HCT116 (cell line): ENCODE data around the gene KRTAP22-2. TPM values are rescaled to one million over a fixed set of nuclear protein-coding genes. Genes with fewer than 3 reads are reported as not detected.

ENCODE experiments used
- ATAC-seq: fragments of 200-7000 bp; cut with Tn5 transposase; 2 replicates; pipeline ENCODE4 v1.9.1; 2020; ENCODE audit warnings: mild to moderate bottlenecking, moderate library complexity
- BruUV-seq: library from RNA; stranded (reverse); fragments of 400-500 nt; replicated peaks from 2 replicates; lab custom pipeline; 2021; lab: Mats Ljungman, UMichigan
- CTCF ChIA-PET: fragments of 300-600 bp; sonication (Branson Sonifier 250); formaldehyde crosslinking; loops from one replicate; lab custom pipeline; 2021; ENCODE audit warnings: antibody characterized with exemption; lab: Charles Lee
- POLR2A ChIA-PET: fragments of 300-600, 350-600 bp; sonication (Branson Sonifier 250); formaldehyde crosslinking; loops from one replicate; lab custom pipeline; 2021; ENCODE audit warnings: antibody characterized with exemption; lab: Charles Lee
- RAD21 ChIA-PET, 2 experiments: fragments of 300-600 bp; sonication (Branson Sonifier 250); formaldehyde crosslinking; loops; one replicate each; lab custom pipeline; 2023; ENCODE audit warnings: low total read pairs in 2 of 2; ENCODE audit not compliant: uncharacterized antibody in 2 of 2, unreplicated experiment in 2 of 2, low non-redundant PET in 1 of 2; lab: Charles Lee
- DNase-seq: peaks from one replicate; pipeline ENCODE4 v3.0.0-alpha.2; 2010; ENCODE audit warnings: low read depth, low spot score
- H2AFZ ChIP-seq: fragments of 200-600 bp; shearing (Covaris generic), sonication (generic); 2 replicates; pipeline ENCODE4 v1.6.1; 2017; ENCODE audit warnings: low read depth, mixed run types, mixed read lengths, antibody characterized with exemption, low read length; ENCODE audit not compliant: poor library complexity, severe bottlenecking
- H3K27ac ChIP-seq: 2 replicates; pipeline ENCODE4 v1.5.1; 2012; ENCODE audit warnings: low read depth, low read length
- H3K27me3 ChIP-seq: fragments of 200-600 bp; sonication (generic); 2 replicates; pipeline ENCODE4 v1.6.1; 2016; ENCODE audit warnings: mixed run types, low read length, mixed read lengths; ENCODE audit not compliant: insufficient read depth
- H3K36me3 ChIP-seq, 2 experiments: fragments of 200-500 bp in 1 of 2; fragments of 200-600 bp in 1 of 2; sonication (Bioruptor generic) in 1 of 2; sonication (generic) in 1 of 2; 2 replicates each; pipeline versions ENCODE4 v1.5.1 to v1.6.1; 2014 to 2016; ENCODE audit warnings: low read length in 2 of 2, inconsistent platforms in 1 of 2, mixed read lengths in 1 of 2, mixed run types in 1 of 2; ENCODE audit not compliant: insufficient read depth in 2 of 2, control insufficient read depth in 1 of 2
- H3K4me1 ChIP-seq, 2 experiments: fragments of 200-600 bp in 1 of 2; sonication (generic) in 1 of 2; 2 replicates each; pipeline versions ENCODE4 v1.5.1 to v1.6.1; 2012 to 2017; ENCODE audit warnings: low read length in 2 of 2, inconsistent platforms in 1 of 2, mild to moderate bottlenecking in 1 of 2, mixed read lengths in 1 of 2, mixed run types in 1 of 2, moderate library complexity in 1 of 2; ENCODE audit not compliant: insufficient read depth in 2 of 2, control insufficient read depth in 1 of 2
- H3K4me2 ChIP-seq: fragments of 200-600 bp; sonication (generic); 2 replicates; pipeline ENCODE4 v1.6.1; 2017; ENCODE audit warnings: mixed run types, low read length, mixed read lengths
- H3K4me3 ChIP-seq, 2 experiments: fragments of 200-600 bp in 1 of 2; sonication (generic) in 1 of 2; replicated peaks in 1 of 2; 2 replicates each; pipeline ENCODE4 v1.5.1; 2011 to 2016; ENCODE audit warnings: low read length in 2 of 2, control low read depth in 1 of 2, low read depth in 1 of 2, mild to moderate bottlenecking in 1 of 2, mixed read lengths in 1 of 2, mixed run types in 1 of 2
- H3K79me2 ChIP-seq: fragments of 200-600 bp; sonication (generic); 2 replicates; pipeline ENCODE4 v1.6.1; 2017; ENCODE audit warnings: mild to moderate bottlenecking, mixed run types, low read length, moderate library complexity, mixed read lengths; ENCODE audit not compliant: insufficient read depth
- H3K9ac ChIP-seq: fragments of 200-600 bp; sonication (generic); 2 replicates; pipeline ENCODE4 v1.6.1; 2016; ENCODE audit warnings: low read length, mixed read lengths
- H3K9me2 ChIP-seq: fragments of 200-600 bp; sonication (generic), shearing (Covaris generic); 2 replicates; pipeline ENCODE4 v1.6.1; 2017; ENCODE audit warnings: mixed run types, mild to moderate bottlenecking, moderate library complexity; ENCODE audit not compliant: insufficient read depth
- H3K9me3 ChIP-seq, 2 experiments: fragments of 200-500 bp in 1 of 2; fragments of 200-600 bp in 1 of 2; sonication (Bioruptor generic) in 1 of 2; sonication (generic) in 1 of 2; 2 replicates each; pipeline ENCODE4 v1.6.1; 2014 to 2017; ENCODE audit warnings: low read length in 2 of 2, mixed read lengths in 2 of 2, inconsistent platforms in 1 of 2, low read depth in 1 of 2, mild to moderate bottlenecking in 1 of 2, mixed run types in 1 of 2, moderate library complexity in 1 of 2; ENCODE audit not compliant: control insufficient read depth in 1 of 2, insufficient read depth in 1 of 2
- H4K20me1 ChIP-seq: fragments of 200-600 bp; sonication (generic), shearing (Covaris generic); 2 replicates; pipeline ENCODE4 v1.6.1; 2017; ENCODE audit warnings: mixed run types, mild to moderate bottlenecking, moderate library complexity; ENCODE audit not compliant: insufficient read depth
- CBX3 ChIP-seq: IDR thresholded peaks from 2 replicates; pipeline ENCODE4 v1.6.1; 2012; ENCODE audit warnings: low read depth
- ELF1 ChIP-seq: IDR thresholded peaks from 2 replicates; pipeline ENCODE4 v1.6.1; 2012; ENCODE audit warnings: low read depth, borderline replicate concordance
- EZH2phosphoT487 ChIP-seq: fragments of 200-600 bp; IDR thresholded peaks from 2 replicates; pipeline ENCODE4 v1.6.1; 2018; ENCODE audit warnings: antibody characterized with exemption, borderline replicate concordance
- FOSL1 ChIP-seq: IDR thresholded peaks from 2 replicates; pipeline ENCODE4 v1.6.1; 2012; ENCODE audit warnings: low read depth
- JUND ChIP-seq: IDR thresholded peaks from 2 replicates; pipeline ENCODE4 v1.6.1; 2012
- POLR2A ChIP-seq: IDR thresholded peaks from 2 replicates; pipeline ENCODE4 v1.7.0; 2011; ENCODE audit warnings: borderline replicate concordance; ENCODE audit not compliant: insufficient read depth, insufficient read length; ENCODE audit errors: extremely low read depth
- POLR2AphosphoS5 ChIP-seq: IDR thresholded peaks from 2 replicates; pipeline ENCODE4 v1.6.1; 2011; ENCODE audit warnings: mild to moderate bottlenecking, low read depth, low read length, moderate library complexity
- RAD21 ChIP-seq: IDR thresholded peaks from 2 replicates; pipeline ENCODE4 v1.6.1; 2012; ENCODE audit warnings: low read depth, mild to moderate bottlenecking
- SP1 ChIP-seq: IDR thresholded peaks from 2 replicates; pipeline ENCODE4 v1.6.1; 2012; ENCODE audit warnings: low read depth
- SRF ChIP-seq: IDR thresholded peaks from 2 replicates; pipeline ENCODE4 v1.6.1; 2012; ENCODE audit warnings: low read depth
- YY1 ChIP-seq: IDR thresholded peaks from 2 replicates; pipeline ENCODE4 v1.6.1; 2011; ENCODE audit warnings: low read length, low read depth, moderate library complexity, mild to moderate bottlenecking; ENCODE audit not compliant: insufficient replicate concordance; ENCODE audit errors: extremely low read depth
- ZFX ChIP-seq: fragments of 450-650 bp; IDR thresholded peaks from 2 replicates; pipeline ENCODE4 v1.6.1; 2017
- ZNF274 ChIP-seq: fragments of 200-500 bp; sonication (Bioruptor generic); IDR thresholded peaks from 2 replicates; pipeline ENCODE4 v1.6.1; 2014; ENCODE audit warnings: mild to moderate bottlenecking, low read depth, low read length, inconsistent platforms
- intact Hi-C: fragments of 100-400 bp; cut with micrococcal nuclease; formaldehyde crosslinking; loops from 2 replicates; pipeline ENCODE4 v1.10.0; 2022
- total RNA-seq: library from RNA; stranded (reverse); gene quantifications from one replicate; pipeline ENCODE4 v1.2.1, GENCODE V29; 2021; ENCODE audit not compliant: unreplicated experiment
- TF ChIP-seq, protein P1 (sequence below): IDR thresholded peaks from 2 replicates; pipeline ENCODE4 v1.6.1; 2012
- TF ChIP-seq, protein P2 (sequence below): IDR thresholded peaks from 2 replicates; pipeline ENCODE4 v1.6.1; 2012; ENCODE audit warnings: low read depth
- TF ChIP-seq, protein P3 (sequence below), 3 experiments: fragments of 200-600 bp in 1 of 3; sonication (generic) in 1 of 3; IDR thresholded peaks in 2 of 3; conservative IDR thresholded peaks in 1 of 3; 2 replicates each; pipeline ENCODE4 v1.5.1; 2012 to 2017; ENCODE audit warnings: low read depth in 2 of 3, low read length in 2 of 3, antibody characterized with exemption in 1 of 3, borderline replicate concordance in 1 of 3, control low read depth in 1 of 3, mild to moderate bottlenecking in 1 of 3, mixed read lengths in 1 of 3, mixed run types in 1 of 3, moderate library complexity in 1 of 3; ENCODE audit not compliant: insufficient read depth in 1 of 3

Gene KRTAP22-2
- total RNA-seq, 1 experiment from 2014 or later = not detected

DNA sequence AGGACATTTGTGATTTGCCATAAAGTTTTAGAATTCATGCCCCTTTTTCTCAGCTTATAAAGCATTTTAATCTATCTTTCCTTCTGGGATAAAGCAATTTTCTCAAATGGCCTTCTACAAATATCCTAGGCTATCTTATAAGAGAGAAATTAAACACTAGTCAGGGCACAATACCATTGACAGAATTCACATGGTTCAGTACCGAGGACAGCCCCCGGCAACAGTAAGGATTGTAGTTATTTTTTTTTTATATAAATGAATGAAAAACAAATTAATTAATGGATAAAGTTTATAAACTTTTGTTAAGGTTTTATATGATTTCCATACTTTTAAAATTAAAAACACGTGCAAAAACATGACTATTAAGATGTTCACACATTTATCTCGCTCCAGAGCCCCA is 37.9 kb upstream of the KRTAP22-2 start:
- no peaks in the 10 kb centered on the region for H3K9me2 ChIP-seq
- no peaks in the 10 kb centered on the region for H3K27me3 ChIP-seq
- peaks cover 15 to 26% of the 10 kb centered on the region in 2 experiments; a peak in 2 of 4 replicates for H3K9me3 ChIP-seq
- no peaks in the 10 kb centered on the region for H3K79me2 ChIP-seq
- ChIA-PET RAD21 (no interaction called here), POLR2A (no interaction called here), CTCF (no interaction called here)
- TF ChIP-seq RAD21 (no peak), POLR2A (no peak)
- H3K4me3 ChIP-seq = no peak overlapping the region
- H3K9ac ChIP-seq = no peak overlapping the region
- no peaks in the 10 kb centered on the region for H4K20me1 ChIP-seq
- DNase-seq (no peak), ATAC-seq (no peak)
- no peak overlapping the region for H2AFZ ChIP-seq
- no peak overlapping the region for H3K4me2 ChIP-seq
- BruUV-seq = no TSS peak
- H3K27ac ChIP-seq = no peak overlapping the region
- intact Hi-C loops = no loop called here
- no peaks in the 10 kb centered on the region for H3K36me3 ChIP-seq
- no peaks in the 10 kb centered on the region for H3K4me1 ChIP-seq

DNA sequence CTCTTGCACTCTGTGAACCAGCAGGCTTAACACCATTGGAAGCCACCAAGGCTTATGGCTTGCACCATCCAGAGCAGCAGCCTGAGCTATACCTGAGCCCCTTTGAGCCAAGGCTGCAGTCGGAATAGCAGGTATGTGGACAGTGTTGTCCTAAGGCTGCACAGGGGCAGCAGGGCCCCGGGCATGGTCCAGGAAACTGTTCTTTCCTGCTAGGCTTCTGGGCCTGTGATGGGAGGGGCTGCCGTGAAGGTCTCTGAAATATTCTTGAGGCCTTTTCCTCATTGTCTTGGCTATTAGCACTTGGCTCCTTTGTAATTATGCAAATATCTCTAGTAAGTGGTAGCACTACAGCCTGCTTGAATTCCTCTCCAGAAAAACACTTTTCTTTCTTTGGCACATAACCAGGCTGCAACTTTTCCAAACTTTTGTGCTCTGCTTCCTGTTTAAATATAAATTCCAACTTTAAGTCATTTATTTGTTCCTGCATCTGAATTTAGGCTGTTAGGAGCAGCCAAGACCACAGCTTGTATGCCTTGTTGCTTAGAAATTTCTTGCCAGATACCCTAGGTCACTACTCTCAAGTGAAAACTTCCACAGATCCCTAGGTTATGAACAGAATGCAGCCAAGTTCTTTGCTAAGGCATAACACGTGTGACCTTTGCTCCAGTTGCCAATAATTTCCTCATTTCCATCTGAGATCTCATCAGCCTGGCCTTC is 35.4 kb upstream of the KRTAP22-2 start:
- Histone ChIP-seq H3K36me3 (no peaks in the 10 kb centered on the region), H3K27ac (no peak overlapping the region), H3K4me3 (no peak overlapping the region), H2AFZ (no peak overlapping the region), H4K20me1 (no peaks in the 10 kb centered on the region), H3K27me3 (no peaks in the 10 kb centered on the region), H3K9ac (no peak overlapping the region), H3K4me1 (no peaks in the 10 kb centered on the region), H3K9me3 (peaks cover 7 to 29% of the 10 kb centered on the region in 2 experiments; a peak in 2 of 4 replicates), H3K9me2 (no peaks in the 10 kb centered on the region), H3K79me2 (no peaks in the 10 kb centered on the region), H3K4me2 (no peak overlapping the region)
- ATAC-seq (no peak), DNase-seq (no peak)
- RAD21 ChIA-PET = no interaction called here
- CTCF ChIA-PET = no interaction called here
- POLR2A ChIA-PET = no interaction called here
- intact Hi-C loops = no loop called here
- BruUV-seq = no TSS peak
- no peak for TF ChIP-seq SRF
- TF ChIP-seq EZH2phosphoT487 = no peak
- TF ChIP-seq ELF1 = no peak
- no peak for TF ChIP-seq ZNF274
- TF ChIP-seq YY1 = no peak
- TF ChIP-seq, protein P1, sequence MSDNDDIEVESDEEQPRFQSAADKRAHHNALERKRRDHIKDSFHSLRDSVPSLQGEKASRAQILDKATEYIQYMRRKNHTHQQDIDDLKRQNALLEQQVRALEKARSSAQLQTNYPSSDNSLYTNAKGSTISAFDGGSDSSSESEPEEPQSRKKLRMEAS = no peak
- TF ChIP-seq FOSL1 = no peak
- TF ChIP-seq ZFX = no peak
- TF ChIP-seq, protein P2, sequence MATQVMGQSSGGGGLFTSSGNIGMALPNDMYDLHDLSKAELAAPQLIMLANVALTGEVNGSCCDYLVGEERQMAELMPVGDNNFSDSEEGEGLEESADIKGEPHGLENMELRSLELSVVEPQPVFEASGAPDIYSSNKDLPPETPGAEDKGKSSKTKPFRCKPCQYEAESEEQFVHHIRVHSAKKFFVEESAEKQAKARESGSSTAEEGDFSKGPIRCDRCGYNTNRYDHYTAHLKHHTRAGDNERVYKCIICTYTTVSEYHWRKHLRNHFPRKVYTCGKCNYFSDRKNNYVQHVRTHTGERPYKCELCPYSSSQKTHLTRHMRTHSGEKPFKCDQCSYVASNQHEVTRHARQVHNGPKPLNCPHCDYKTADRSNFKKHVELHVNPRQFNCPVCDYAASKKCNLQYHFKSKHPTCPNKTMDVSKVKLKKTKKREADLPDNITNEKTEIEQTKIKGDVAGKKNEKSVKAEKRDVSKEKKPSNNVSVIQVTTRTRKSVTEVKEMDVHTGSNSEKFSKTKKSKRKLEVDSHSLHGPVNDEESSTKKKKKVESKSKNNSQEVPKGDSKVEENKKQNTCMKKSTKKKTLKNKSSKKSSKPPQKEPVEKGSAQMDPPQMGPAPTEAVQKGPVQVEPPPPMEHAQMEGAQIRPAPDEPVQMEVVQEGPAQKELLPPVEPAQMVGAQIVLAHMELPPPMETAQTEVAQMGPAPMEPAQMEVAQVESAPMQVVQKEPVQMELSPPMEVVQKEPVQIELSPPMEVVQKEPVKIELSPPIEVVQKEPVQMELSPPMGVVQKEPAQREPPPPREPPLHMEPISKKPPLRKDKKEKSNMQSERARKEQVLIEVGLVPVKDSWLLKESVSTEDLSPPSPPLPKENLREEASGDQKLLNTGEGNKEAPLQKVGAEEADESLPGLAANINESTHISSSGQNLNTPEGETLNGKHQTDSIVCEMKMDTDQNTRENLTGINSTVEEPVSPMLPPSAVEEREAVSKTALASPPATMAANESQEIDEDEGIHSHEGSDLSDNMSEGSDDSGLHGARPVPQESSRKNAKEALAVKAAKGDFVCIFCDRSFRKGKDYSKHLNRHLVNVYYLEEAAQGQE = no peak
- no peak for TF ChIP-seq CBX3
- TF ChIP-seq, protein P3, sequence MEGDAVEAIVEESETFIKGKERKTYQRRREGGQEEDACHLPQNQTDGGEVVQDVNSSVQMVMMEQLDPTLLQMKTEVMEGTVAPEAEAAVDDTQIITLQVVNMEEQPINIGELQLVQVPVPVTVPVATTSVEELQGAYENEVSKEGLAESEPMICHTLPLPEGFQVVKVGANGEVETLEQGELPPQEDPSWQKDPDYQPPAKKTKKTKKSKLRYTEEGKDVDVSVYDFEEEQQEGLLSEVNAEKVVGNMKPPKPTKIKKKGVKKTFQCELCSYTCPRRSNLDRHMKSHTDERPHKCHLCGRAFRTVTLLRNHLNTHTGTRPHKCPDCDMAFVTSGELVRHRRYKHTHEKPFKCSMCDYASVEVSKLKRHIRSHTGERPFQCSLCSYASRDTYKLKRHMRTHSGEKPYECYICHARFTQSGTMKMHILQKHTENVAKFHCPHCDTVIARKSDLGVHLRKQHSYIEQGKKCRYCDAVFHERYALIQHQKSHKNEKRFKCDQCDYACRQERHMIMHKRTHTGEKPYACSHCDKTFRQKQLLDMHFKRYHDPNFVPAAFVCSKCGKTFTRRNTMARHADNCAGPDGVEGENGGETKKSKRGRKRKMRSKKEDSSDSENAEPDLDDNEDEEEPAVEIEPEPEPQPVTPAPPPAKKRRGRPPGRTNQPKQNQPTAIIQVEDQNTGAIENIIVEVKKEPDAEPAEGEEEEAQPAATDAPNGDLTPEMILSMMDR (IDR thresholded peaks at IDR 0.05 in 2 of 3, conservative IDR thresholded peaks at IDR 0.05 in 1 of 3; ENCODE audit: borderline replicate concordance in 1 of 3, insufficient read depth in 1 of 3, low read depth in 2 of 3, low read length in 2 of 3) = no peak
- TF ChIP-seq SP1 = no peak
- TF ChIP-seq POLR2AphosphoS5 = no peak
- TF ChIP-seq RAD21 = no peak
- no peak for TF ChIP-seq JUND
